Measurements from ENCODE around the gene APCDD1L. TPM values are rescaled to one million over a fixed set of nuclear protein-coding genes. Genes with fewer than 3 reads are reported as not detected.

Gene APCDD1L
- total RNA-seq, 1 experiment from 2014 or later: not detected

- Histone ChIP-seq H3K4me1 (peaks cover 44% of the 10 kb centered on the region), H3K36me3 (ENCODE audit: control insufficient read depth, insufficient read depth, low read length) (peaks cover 7% of the 10 kb centered on the region), H3K27me3 (replicated peaks; ENCODE audit: control insufficient read depth, insufficient read depth, low read length) (no peaks in the 10 kb centered on the region), H3K9me3 (no peaks in the 10 kb centered on the region), H3K4me3 (ENCODE audit: low read depth, low read length) (no peak overlapping the region)
- DNase-seq: no peak
- intact Hi-C loops (cut with micrococcal nuclease; ENCODE audit: unreplicated experiment): loop anchor here (1.0 kb wide), 1 partner anchor 9 kb away; no protein-coding TSS in a partner anchor
- H3K4me3 Mint-ChIP-seq (ENCODE audit: unreplicated experiment): no peak overlapping the region
- no peaks in the 10 kb centered on the region for H3K27me3 Mint-ChIP-seq (ENCODE audit: insufficient read depth, unreplicated experiment)
- H3K4me1 Mint-ChIP-seq (ENCODE audit: low read depth, unreplicated experiment): peaks cover 43% of the 10 kb centered on the region
- no peak overlapping the region for H3K27ac Mint-ChIP-seq (ENCODE audit: unreplicated experiment)
- H3K9me3 Mint-ChIP-seq (ENCODE audit: unreplicated experiment): no peaks in the 10 kb centered on the region
- ChIA-PET CTCF (interaction anchor here (0.5 to 1.2 kb wide), 3 partner anchors 10 to 195 kb away, joined by 3 to 5 read pairs (median 3); no protein-coding TSS in a partner anchor), POLR2A (interaction anchor here (0.7 to 1.1 kb wide), 2 partner anchors 10 to 45 kb away, joined by 3 to 4 read pairs; partner anchors contain the start of gene VAPB)
- no peak for TF ChIP-seq CTCF (IDR thresholded peaks at IDR 0.05; ENCODE audit: insufficient read depth in 1 of 2, low read depth in 1 of 2, low read length in 1 of 2, severe bottlenecking in 1 of 2, unreplicated experiment in 1 of 2)
- H3K36me3 Mint-ChIP-seq (ENCODE audit: insufficient read depth, unreplicated experiment): peaks cover 62% of the 10 kb centered on the region
- BruUV-seq (replicated peaks): no TSS peak
Observed at GRCh38 chr20:58434326-58434725, 80.9 kb downstream of the APCDD1L start.

GRCh38 chr20:58433759-58434158, 81.4 kb downstream of the APCDD1L start:
- H3K36me3 ChIP-seq (ENCODE audit: control insufficient read depth, insufficient read depth, low read length): peaks cover 5% of the 10 kb centered on the region
- Mint-ChIP-seq H3K4me1 (ENCODE audit: low read depth, unreplicated experiment) (peaks cover 43% of the 10 kb centered on the region), H3K4me3 (ENCODE audit: unreplicated experiment) (no peak overlapping the region), H3K9me3 (ENCODE audit: unreplicated experiment) (no peaks in the 10 kb centered on the region), H3K27ac (ENCODE audit: unreplicated experiment) (peak overlapping the region; percentile 39), H3K27me3 (ENCODE audit: insufficient read depth, unreplicated experiment) (no peaks in the 10 kb centered on the region), H3K36me3 (ENCODE audit: insufficient read depth, unreplicated experiment) (peaks cover 57% of the 10 kb centered on the region)
- no peaks in the 10 kb centered on the region for H3K27me3 ChIP-seq (replicated peaks; ENCODE audit: control insufficient read depth, insufficient read depth, low read length)
- DNase-seq: no peak
- H3K9me3 ChIP-seq: no peaks in the 10 kb centered on the region
- intact Hi-C loops (cut with micrococcal nuclease; ENCODE audit: unreplicated experiment): loop anchor here (1.0 kb wide), 1 partner anchor 8 kb away; no protein-coding TSS in a partner anchor
- ChIA-PET POLR2A (interaction anchor here (1.1 kb wide), 1 partner anchor 45 kb away, joined by 4 read pairs; the partner anchor contains the start of gene VAPB), CTCF (interaction anchor here (1.2 kb wide), 1 partner anchor 10 kb away, joined by 5 read pairs; no protein-coding TSS in a partner anchor)
- peaks cover 44% of the 10 kb centered on the region for H3K4me1 ChIP-seq
- H3K4me3 ChIP-seq (ENCODE audit: low read depth, low read length): no peak overlapping the region
- no peak for TF ChIP-seq CTCF (IDR thresholded peaks at IDR 0.05; ENCODE audit: insufficient read depth in 1 of 2, low read depth in 1 of 2, low read length in 1 of 2, severe bottlenecking in 1 of 2, unreplicated experiment in 1 of 2)
- no TSS peak for BruUV-seq (replicated peaks)

- intact Hi-C loops (cut with micrococcal nuclease; ENCODE audit: unreplicated experiment): no loop called here
- H3K4me3 Mint-ChIP-seq (ENCODE audit: unreplicated experiment): no peak overlapping the region
- peaks cover 43% of the 10 kb centered on the region for H3K4me1 Mint-ChIP-seq (ENCODE audit: low read depth, unreplicated experiment)
- H3K36me3 ChIP-seq (ENCODE audit: control insufficient read depth, insufficient read depth, low read length): peaks cover 5% of the 10 kb centered on the region
- H3K27me3 Mint-ChIP-seq (ENCODE audit: insufficient read depth, unreplicated experiment): no peaks in the 10 kb centered on the region
- peak overlapping the region; percentile 39 for H3K27ac Mint-ChIP-seq (ENCODE audit: unreplicated experiment)
- no TSS peak for BruUV-seq (replicated peaks)
- peaks cover 57% of the 10 kb centered on the region for H3K36me3 Mint-ChIP-seq (ENCODE audit: insufficient read depth, unreplicated experiment)
- H3K9me3 ChIP-seq: no peaks in the 10 kb centered on the region
- CTCF ChIA-PET: no interaction called here
- no peak overlapping the region for H3K4me3 ChIP-seq (ENCODE audit: low read depth, low read length)
- H3K9me3 Mint-ChIP-seq (ENCODE audit: unreplicated experiment): no peaks in the 10 kb centered on the region
- no peaks in the 10 kb centered on the region for H3K27me3 ChIP-seq (replicated peaks; ENCODE audit: control insufficient read depth, insufficient read depth, low read length)
- POLR2A ChIA-PET: no interaction called here
- H3K4me1 ChIP-seq: peaks cover 44% of the 10 kb centered on the region
- DNase-seq: no peak
- no peak for TF ChIP-seq CTCF (IDR thresholded peaks at IDR 0.05; ENCODE audit: insufficient read depth in 1 of 2, low read depth in 1 of 2, low read length in 1 of 2, severe bottlenecking in 1 of 2, unreplicated experiment in 1 of 2)
Observed at GRCh38 chr20:58433029-58433647, 82.1 kb downstream of the APCDD1L start.
